Activated T-helper 1 cell treated with anti-CD3 and anti-CD28 coated beads, Interleukin-12 subunit alpha, Interleukin-12 subunit beta, Interleukin-2, Interleukin-4 antibody, amounts not matched to agents 30 ng/mL and 10 ng/mL and 1 ng/mL, durations not matched to agents 14 hours and 24 hours and 36 hours (primary cell): ENCODE results near the gene ARL2. TPM values are rescaled to one million over a fixed set of nuclear protein-coding genes. Genes with fewer than 3 reads are reported as not detected.

Experiments used
- DNase-seq: peaks from one replicate; pipeline ENCODE4 v3.0.0; 2021; ENCODE audit warnings: low spot score
- H3K27ac Mint-ChIP-seq: one replicate; pipeline ENCODE4 v1.8.0; 2021; ENCODE audit warnings: mild to moderate bottlenecking, mixed read lengths
- H3K27me3 Mint-ChIP-seq: one replicate; pipeline ENCODE4 v1.8.0; 2022; ENCODE audit warnings: mild to moderate bottlenecking, moderate library complexity, mixed read lengths; ENCODE audit not compliant: insufficient read depth
- H3K36me3 Mint-ChIP-seq: one replicate; pipeline ENCODE4 v1.8.0; 2021; ENCODE audit warnings: low read depth, mixed read lengths
- H3K4me1 Mint-ChIP-seq: one replicate; pipeline ENCODE4 v1.8.0; 2021; ENCODE audit warnings: low read depth, mixed read lengths
- H3K4me3 Mint-ChIP-seq: one replicate; pipeline ENCODE4 v1.8.0; 2021; ENCODE audit warnings: mild to moderate bottlenecking, moderate library complexity, mixed read lengths
- H3K9me3 Mint-ChIP-seq: one replicate; pipeline ENCODE4 v1.8.0; 2021; ENCODE audit warnings: mixed read lengths
- intact Hi-C: fragments of 100-400 bp; cut with micrococcal nuclease; formaldehyde crosslinking; loops from one replicate; pipeline ENCODE4 v1.15.1; 2024
- total RNA-seq: library from RNA; stranded (reverse); gene quantifications from 2 replicates; pipeline ENCODE4 v1.2.3, GENCODE V29; 2022

ARL2 gene
- total RNA-seq, 1 donor from 2014 or later, result 67.3 TPM

GRCh38 chr11:65058012-65058411 is 44.1 kb downstream of the ARL2 start:
- no peak for DNase-seq
- intact Hi-C loops, result no loop called here
- H3K9me3 Mint-ChIP-seq, result no peaks in the 10 kb centered on the region
- no peak overlapping the region for H3K27ac Mint-ChIP-seq
- no peak overlapping the region for H3K4me3 Mint-ChIP-seq
- H3K27me3 Mint-ChIP-seq, result peaks cover 5% of the 10 kb centered on the region
- no peaks in the 10 kb centered on the region for H3K36me3 Mint-ChIP-seq
- H3K4me1 Mint-ChIP-seq, result peaks cover 28% of the 10 kb centered on the region

- peaks cover 26% of the 10 kb centered on the region for H3K4me1 Mint-ChIP-seq
- H3K9me3 Mint-ChIP-seq, result no peaks in the 10 kb centered on the region
- no peaks in the 10 kb centered on the region for H3K36me3 Mint-ChIP-seq
- no peak within 1 kb of the TSS for H3K27ac Mint-ChIP-seq
- no peak for DNase-seq
- intact Hi-C loops, result no loop called here
- peaks cover 5% of the 10 kb centered on the region for H3K27me3 Mint-ChIP-seq
- H3K4me3 Mint-ChIP-seq, result no peak within 1 kb of the TSS
Observed at GRCh38 chr11:65058419-65059054, 44.6 kb downstream of the ARL2 start, which contains the start of gene NAALADL1. TSS of gene NAALADL1 (minus strand) at chr11:65058553. CDS start at chr11:65058521, 32 bp downstream.

DNA sequence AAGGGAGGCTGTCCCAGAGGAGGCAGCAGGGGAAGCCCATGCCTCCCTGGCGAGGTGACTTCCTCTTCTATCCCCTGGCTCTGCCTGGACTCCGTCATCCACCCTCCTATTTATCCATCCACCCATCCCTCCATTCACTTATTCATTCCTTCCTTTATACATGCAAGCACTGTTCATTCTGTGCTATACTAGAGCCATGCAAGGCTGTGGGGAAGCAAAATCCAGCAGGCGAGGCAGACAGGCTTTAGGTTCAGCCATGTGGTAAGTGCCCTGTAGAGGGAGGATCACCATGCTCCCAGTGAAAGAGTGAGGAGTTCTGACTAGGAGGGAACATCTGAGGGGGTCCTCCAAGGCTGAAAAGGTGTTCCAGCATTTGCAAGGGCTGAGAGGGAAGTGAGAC is 45.6 kb downstream of the ARL2 start:
- peaks cover 5% of the 10 kb centered on the region for H3K27me3 Mint-ChIP-seq
- H3K4me1 Mint-ChIP-seq, result peaks cover 16% of the 10 kb centered on the region
- no peak for DNase-seq
- intact Hi-C loops, result no loop called here
- H3K36me3 Mint-ChIP-seq, result no peaks in the 10 kb centered on the region
- no peak overlapping the region for H3K4me3 Mint-ChIP-seq
- no peaks in the 10 kb centered on the region for H3K9me3 Mint-ChIP-seq
- H3K27ac Mint-ChIP-seq, result no peak overlapping the region

- H3K4me3 Mint-ChIP-seq, result no peak overlapping the region
- H3K9me3 Mint-ChIP-seq, result no peaks in the 10 kb centered on the region
- DNase-seq, result no peak
- H3K4me1 Mint-ChIP-seq, result peaks cover 14% of the 10 kb centered on the region
- H3K27ac Mint-ChIP-seq, result no peak overlapping the region
- no peaks in the 10 kb centered on the region for H3K36me3 Mint-ChIP-seq
- H3K27me3 Mint-ChIP-seq, result peaks cover 5% of the 10 kb centered on the region
- intact Hi-C loops, result no loop called here
Observed at GRCh38 chr11:65059959-65060824, 46.2 kb downstream of the ARL2 start.

- intact Hi-C loops, result no loop called here
- no peak overlapping the region for H3K27ac Mint-ChIP-seq
Observed at GRCh38 chr11:65060913-65061408, 47.0 kb downstream of the ARL2 start.

GRCh38 chr11:65063532-65063931 is 49.6 kb downstream of the ARL2 start:
- Mint-ChIP-seq H3K27me3 (peaks cover 5% of the 10 kb centered on the region), H3K27ac (no peak overlapping the region), H3K9me3 (no peaks in the 10 kb centered on the region), H3K36me3 (no peaks in the 10 kb centered on the region), H3K4me3 (no peak overlapping the region), H3K4me1 (peaks cover 14% of the 10 kb centered on the region)
- no peak for DNase-seq
- intact Hi-C loops, result no loop called here

More at GRCh38 chr11:65060913-65061408, 47.0 kb downstream of the ARL2 start:
- H3K27me3 Mint-ChIP-seq, result peaks cover 5% of the 10 kb centered on the region
- H3K4me1 Mint-ChIP-seq, result peaks cover 14% of the 10 kb centered on the region
- H3K4me3 Mint-ChIP-seq, result no peak overlapping the region
- no peak for DNase-seq
- no peaks in the 10 kb centered on the region for H3K36me3 Mint-ChIP-seq
- no peaks in the 10 kb centered on the region for H3K9me3 Mint-ChIP-seq

- Mint-ChIP-seq H3K27ac (no peak overlapping the region), H3K4me1 (peaks cover 14% of the 10 kb centered on the region), H3K4me3 (no peak overlapping the region), H3K9me3 (no peaks in the 10 kb centered on the region), H3K36me3 (no peaks in the 10 kb centered on the region), H3K27me3 (no peaks in the 10 kb centered on the region)
- intact Hi-C loops, result no loop called here
- DNase-seq, result no peak
Observed at GRCh38 chr11:65064847-65065240, 50.9 kb downstream of the ARL2 start.

DNA sequence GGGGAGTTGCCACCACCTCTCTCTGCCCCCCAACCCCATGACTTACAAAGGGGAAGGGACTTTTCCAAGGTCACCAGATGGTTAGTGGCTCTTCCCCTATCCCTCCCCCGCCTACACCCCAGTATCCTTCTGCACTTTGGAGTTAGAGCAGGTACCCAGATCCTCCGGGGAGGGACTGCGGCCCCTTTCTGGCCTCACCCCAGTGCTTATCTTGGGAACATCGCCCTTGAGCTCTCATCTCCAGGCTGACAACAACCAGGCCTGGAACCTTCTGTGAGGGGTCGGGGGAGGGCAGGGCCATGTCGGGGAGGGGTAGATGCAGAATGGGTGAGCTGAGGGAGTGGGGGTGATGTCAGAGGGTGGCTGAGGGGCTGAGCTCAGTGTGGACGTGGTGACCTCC is 51.9 kb downstream of the ARL2 start:
- Mint-ChIP-seq H3K4me3 (no peak overlapping the region), H3K36me3 (no peaks in the 10 kb centered on the region), H3K27me3 (no peaks in the 10 kb centered on the region), H3K4me1 (peaks cover 4% of the 10 kb centered on the region), H3K27ac (no peak overlapping the region), H3K9me3 (no peaks in the 10 kb centered on the region)
- DNase-seq, result no peak
- intact Hi-C loops, result no loop called here

GRCh38 chr11:65066315-65066714 is 52.4 kb downstream of the ARL2 start:
- no peaks in the 10 kb centered on the region for H3K9me3 Mint-ChIP-seq
- no peaks in the 10 kb centered on the region for H3K4me1 Mint-ChIP-seq
- DNase-seq, result no peak
- no peak overlapping the region for H3K27ac Mint-ChIP-seq
- intact Hi-C loops, result no loop called here
- no peaks in the 10 kb centered on the region for H3K36me3 Mint-ChIP-seq
- no peak overlapping the region for H3K4me3 Mint-ChIP-seq
- no peaks in the 10 kb centered on the region for H3K27me3 Mint-ChIP-seq

GRCh38 chr11:65066805-65067291 is 52.9 kb downstream of the ARL2 start:
- no peak overlapping the region for H3K4me3 Mint-ChIP-seq

DNA sequence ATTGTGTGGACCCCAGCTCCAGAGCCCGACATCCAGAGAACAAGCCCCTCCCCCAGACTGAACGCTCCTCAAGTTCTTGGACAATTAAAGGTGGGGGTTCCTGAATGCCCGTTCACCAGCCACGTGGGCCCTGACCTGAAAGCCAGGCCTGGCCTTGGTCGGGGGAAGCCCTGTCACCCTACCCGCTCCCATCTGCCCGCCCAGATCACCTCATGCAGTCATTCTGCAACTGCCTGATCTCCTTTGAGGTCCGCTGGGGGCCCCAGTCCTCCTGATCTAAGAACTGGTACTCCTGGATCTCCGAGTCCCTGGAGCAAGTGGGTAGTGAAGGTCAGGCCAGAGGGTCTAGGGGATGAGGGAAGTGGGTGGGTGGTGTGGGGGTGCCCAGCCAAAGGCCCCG is 53.5 kb downstream of the ARL2 start:
- Mint-ChIP-seq H3K9me3 (no peaks in the 10 kb centered on the region), H3K27me3 (no peaks in the 10 kb centered on the region), H3K27ac (no peak overlapping the region), H3K4me3 (no peak overlapping the region), H3K4me1 (no peaks in the 10 kb centered on the region), H3K36me3 (no peaks in the 10 kb centered on the region)
- no peak for DNase-seq
- intact Hi-C loops, result no loop called here

More at GRCh38 chr11:65066805-65067291, 52.9 kb downstream of the ARL2 start:
- no peaks in the 10 kb centered on the region for H3K4me1 Mint-ChIP-seq
- intact Hi-C loops, result no loop called here
- no peak for DNase-seq
- no peaks in the 10 kb centered on the region for H3K27me3 Mint-ChIP-seq
- no peaks in the 10 kb centered on the region for H3K9me3 Mint-ChIP-seq
- no peak overlapping the region for H3K27ac Mint-ChIP-seq
- no peaks in the 10 kb centered on the region for H3K36me3 Mint-ChIP-seq

DNA sequence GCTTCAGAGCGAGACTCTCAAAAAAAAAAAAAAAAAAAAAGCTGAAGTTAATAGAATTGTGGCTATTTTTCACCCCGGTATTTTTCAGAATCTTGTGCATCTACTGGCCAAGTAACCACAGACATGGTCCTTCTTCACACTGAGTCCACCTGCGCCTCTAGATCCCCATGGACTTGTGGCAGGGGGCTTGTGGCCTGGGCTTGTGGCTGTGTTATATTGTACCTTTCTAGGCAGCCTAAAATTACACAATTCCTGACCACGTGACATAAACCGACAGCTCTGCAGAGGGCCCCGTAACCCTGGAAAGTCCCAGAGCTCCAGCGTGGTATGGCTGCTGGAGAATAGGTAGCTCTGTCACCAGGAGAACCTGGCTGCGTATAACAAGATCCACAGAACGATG is 55.3 kb downstream of the ARL2 start:
- Mint-ChIP-seq H3K27ac (no peak overlapping the region), H3K4me3 (no peak overlapping the region), H3K27me3 (no peaks in the 10 kb centered on the region), H3K4me1 (no peaks in the 10 kb centered on the region), H3K36me3 (no peaks in the 10 kb centered on the region), H3K9me3 (no peaks in the 10 kb centered on the region)
- no peak for DNase-seq
- intact Hi-C loops, result loop anchor here (1.0 kb wide), 1 partner anchor 9 kb away; no protein-coding TSS in a partner anchor
